ENCODE results near the gene TMEM41B. TPM values are rescaled to one million over a fixed set of nuclear protein-coding genes. Genes with fewer than 3 reads are reported as not detected.

The TMEM41B gene
- total and polyA plus RNA-seq, 4 donors = 11.8 to 52.0 (median 23.3) TPM

DNA sequence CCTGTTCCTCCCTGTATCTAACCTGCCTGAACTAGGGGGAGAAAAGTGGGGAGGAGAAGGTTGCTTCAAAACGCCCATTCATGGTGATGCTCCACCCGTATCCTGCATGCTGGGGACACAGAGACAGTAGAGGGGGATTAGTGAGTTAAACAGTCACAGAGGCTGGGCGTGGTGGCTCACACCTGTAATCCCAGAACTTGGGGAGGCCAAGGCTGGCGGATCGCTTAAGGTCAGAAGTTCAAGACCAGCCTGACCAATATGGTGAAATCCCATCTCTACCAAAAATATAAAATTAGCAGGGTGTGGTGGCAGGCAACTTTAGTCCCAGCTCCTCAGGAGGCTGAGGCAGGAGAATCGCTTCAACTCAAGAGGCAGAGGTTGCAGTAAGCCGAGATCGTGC is 47.5 kb downstream of the TMEM41B start:
- H3K27ac ChIP-seq (ENCODE audit: low read depth in 1 of 2, low read length in 2 of 2) = no peak overlapping the region
- H3K36me3 ChIP-seq (ENCODE audit: control insufficient read depth in 4 of 4, insufficient read depth in 3 of 4, low read depth in 1 of 4, low read length in 3 of 4) = no peaks in the 10 kb centered on the region
- no peak for DNase-seq (ENCODE audit: low spot score)
- no peaks in the 10 kb centered on the region for H3K27me3 ChIP-seq (ENCODE audit: control insufficient read depth in 4 of 4, insufficient read depth in 4 of 4, low read length in 3 of 4)
- no peaks in the 10 kb centered on the region for H3K9me3 ChIP-seq (ENCODE audit: control insufficient read depth in 4 of 4, low read length in 3 of 4)
- H3K9ac ChIP-seq (ENCODE audit: low read depth in 1 of 2, low read length in 2 of 2) = no peak overlapping the region
- TF ChIP-seq HNF4G (IDR thresholded peaks at IDR 0.05) (no peak), SP1 (IDR thresholded peaks at IDR 0.05) (no peak), YY1 (IDR thresholded peaks at IDR 0.05) (no peak), EGR1 (IDR thresholded peaks at IDR 0.05; ENCODE audit: low read depth in 2 of 2) (no peak), ATF3 (IDR thresholded peaks at IDR 0.05) (no peak), NR2F2 (IDR thresholded peaks at IDR 0.05) (no peak), FOXA1 (IDR thresholded peaks at IDR 0.05) (no peak), MAX (IDR thresholded peaks at IDR 0.05) (no peak), RAD21 (IDR thresholded peaks at IDR 0.05) (no peak), FOXA2 (IDR thresholded peaks at IDR 0.05) (no peak), HNF4A (conservative IDR thresholded peaks at IDR 0.05) (no peak)
- TF ChIP-seq, protein P1, sequence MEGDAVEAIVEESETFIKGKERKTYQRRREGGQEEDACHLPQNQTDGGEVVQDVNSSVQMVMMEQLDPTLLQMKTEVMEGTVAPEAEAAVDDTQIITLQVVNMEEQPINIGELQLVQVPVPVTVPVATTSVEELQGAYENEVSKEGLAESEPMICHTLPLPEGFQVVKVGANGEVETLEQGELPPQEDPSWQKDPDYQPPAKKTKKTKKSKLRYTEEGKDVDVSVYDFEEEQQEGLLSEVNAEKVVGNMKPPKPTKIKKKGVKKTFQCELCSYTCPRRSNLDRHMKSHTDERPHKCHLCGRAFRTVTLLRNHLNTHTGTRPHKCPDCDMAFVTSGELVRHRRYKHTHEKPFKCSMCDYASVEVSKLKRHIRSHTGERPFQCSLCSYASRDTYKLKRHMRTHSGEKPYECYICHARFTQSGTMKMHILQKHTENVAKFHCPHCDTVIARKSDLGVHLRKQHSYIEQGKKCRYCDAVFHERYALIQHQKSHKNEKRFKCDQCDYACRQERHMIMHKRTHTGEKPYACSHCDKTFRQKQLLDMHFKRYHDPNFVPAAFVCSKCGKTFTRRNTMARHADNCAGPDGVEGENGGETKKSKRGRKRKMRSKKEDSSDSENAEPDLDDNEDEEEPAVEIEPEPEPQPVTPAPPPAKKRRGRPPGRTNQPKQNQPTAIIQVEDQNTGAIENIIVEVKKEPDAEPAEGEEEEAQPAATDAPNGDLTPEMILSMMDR (IDR thresholded peaks at IDR 0.05; ENCODE audit: low read depth, low read length, missing input control) = no peak
- TF ChIP-seq, protein P2, sequence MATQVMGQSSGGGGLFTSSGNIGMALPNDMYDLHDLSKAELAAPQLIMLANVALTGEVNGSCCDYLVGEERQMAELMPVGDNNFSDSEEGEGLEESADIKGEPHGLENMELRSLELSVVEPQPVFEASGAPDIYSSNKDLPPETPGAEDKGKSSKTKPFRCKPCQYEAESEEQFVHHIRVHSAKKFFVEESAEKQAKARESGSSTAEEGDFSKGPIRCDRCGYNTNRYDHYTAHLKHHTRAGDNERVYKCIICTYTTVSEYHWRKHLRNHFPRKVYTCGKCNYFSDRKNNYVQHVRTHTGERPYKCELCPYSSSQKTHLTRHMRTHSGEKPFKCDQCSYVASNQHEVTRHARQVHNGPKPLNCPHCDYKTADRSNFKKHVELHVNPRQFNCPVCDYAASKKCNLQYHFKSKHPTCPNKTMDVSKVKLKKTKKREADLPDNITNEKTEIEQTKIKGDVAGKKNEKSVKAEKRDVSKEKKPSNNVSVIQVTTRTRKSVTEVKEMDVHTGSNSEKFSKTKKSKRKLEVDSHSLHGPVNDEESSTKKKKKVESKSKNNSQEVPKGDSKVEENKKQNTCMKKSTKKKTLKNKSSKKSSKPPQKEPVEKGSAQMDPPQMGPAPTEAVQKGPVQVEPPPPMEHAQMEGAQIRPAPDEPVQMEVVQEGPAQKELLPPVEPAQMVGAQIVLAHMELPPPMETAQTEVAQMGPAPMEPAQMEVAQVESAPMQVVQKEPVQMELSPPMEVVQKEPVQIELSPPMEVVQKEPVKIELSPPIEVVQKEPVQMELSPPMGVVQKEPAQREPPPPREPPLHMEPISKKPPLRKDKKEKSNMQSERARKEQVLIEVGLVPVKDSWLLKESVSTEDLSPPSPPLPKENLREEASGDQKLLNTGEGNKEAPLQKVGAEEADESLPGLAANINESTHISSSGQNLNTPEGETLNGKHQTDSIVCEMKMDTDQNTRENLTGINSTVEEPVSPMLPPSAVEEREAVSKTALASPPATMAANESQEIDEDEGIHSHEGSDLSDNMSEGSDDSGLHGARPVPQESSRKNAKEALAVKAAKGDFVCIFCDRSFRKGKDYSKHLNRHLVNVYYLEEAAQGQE (IDR thresholded peaks at IDR 0.05) = no peak
- H3K4me1 ChIP-seq (ENCODE audit: control insufficient read depth in 4 of 4, insufficient read depth in 4 of 4, low read length in 3 of 4) = peaks cover 0 to 7% (median 0%) of the 10 kb centered on the region in 4 donors
- no peak overlapping the region for H3K4me3 ChIP-seq (ENCODE audit: low read depth in 1 of 3, low read length in 3 of 3)
- WGBS = 96% methylated on average over 8 of the region's 8 CpGs

DNA sequence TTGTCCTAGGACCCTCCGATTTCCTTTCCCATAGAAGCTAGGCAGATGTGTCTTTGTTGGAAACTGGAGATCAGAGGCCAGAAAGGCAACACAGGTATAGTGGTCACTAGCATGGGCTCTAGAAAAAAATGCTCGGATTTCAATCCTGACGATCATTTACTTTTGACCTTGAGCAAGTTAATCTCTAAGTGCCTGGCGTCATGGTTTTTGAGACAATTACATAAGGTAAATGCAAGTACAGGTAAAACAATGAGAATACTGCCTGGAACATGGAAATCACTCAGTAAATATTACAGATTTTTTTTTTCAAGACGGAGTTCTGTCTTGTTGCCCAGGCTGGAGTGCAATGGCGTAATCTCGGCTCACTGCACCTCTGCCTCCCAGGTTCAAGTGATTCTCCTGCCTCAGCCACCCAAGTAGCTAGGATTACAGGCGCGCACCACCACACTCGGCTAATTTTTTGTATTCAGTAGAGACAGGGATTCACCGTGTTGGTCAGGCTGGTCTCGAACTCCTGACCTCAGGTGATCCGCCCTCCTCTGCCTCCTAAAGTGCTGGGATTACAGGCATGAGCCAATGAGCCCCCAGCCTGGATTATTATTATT is 48.2 kb downstream of the TMEM41B start:
- Histone ChIP-seq H3K4me3 (ENCODE audit: low read depth in 1 of 3, low read length in 3 of 3) (no peak overlapping the region), H3K27ac (ENCODE audit: low read depth in 1 of 2, low read length in 2 of 2) (peak overlapping the region; percentile 57 to 95), H3K36me3 (ENCODE audit: control insufficient read depth in 4 of 4, insufficient read depth in 3 of 4, low read depth in 1 of 4, low read length in 3 of 4) (no peaks in the 10 kb centered on the region), H3K4me1 (ENCODE audit: control insufficient read depth in 4 of 4, insufficient read depth in 4 of 4, low read length in 3 of 4) (peaks cover 0 to 7% (median 0%) of the 10 kb centered on the region in 4 donors), H3K9ac (ENCODE audit: low read depth in 1 of 2, low read length in 2 of 2) (peak overlapping the region in 1 of 2 donors; percentile 88), H3K27me3 (ENCODE audit: control insufficient read depth in 4 of 4, insufficient read depth in 4 of 4, low read length in 3 of 4) (no peaks in the 10 kb centered on the region), H3K9me3 (ENCODE audit: control insufficient read depth in 4 of 4, low read length in 3 of 4) (no peaks in the 10 kb centered on the region)
- no peak for DNase-seq (ENCODE audit: low spot score)
- WGBS = 74% methylated on average over 13 of the region's 13 CpGs
- TF ChIP-seq YY1 (IDR thresholded peaks at IDR 0.05) = peak; percentile 2
- TF ChIP-seq RAD21 (IDR thresholded peaks at IDR 0.05) = no peak

All from liver (tissue), 9 donors.